Measurements from ENCODE around the gene NKX1-1. TPM values are rescaled to one million over a fixed set of nuclear protein-coding genes. Genes with fewer than 3 reads are reported as not detected.

NKX1-1 gene
- total RNA-seq, 1 experiment from 2014 or later: not detected

DNA sequence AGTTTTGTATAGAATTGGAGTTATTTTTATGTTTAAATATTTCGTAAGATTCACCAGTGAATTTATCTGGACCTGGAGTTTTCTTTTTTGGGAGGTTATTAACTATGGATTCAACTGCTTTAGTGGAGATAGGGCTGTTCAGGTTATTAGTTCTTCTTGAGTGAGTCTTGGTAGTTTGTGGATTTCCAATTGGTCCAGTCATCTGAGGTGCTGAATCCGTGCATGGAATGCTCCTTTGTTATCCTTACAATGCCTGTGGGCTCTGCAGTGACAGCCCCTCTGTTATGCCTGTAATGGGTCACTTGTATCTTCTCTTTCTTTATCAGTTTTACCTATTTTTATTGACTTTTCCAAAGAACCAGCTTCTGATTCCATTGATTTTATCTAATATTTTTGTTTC is 15.4 kb upstream of the NKX1-1 start:
- Mint-ChIP-seq H3K4me3 (no peak overlapping the region), H3K36me3 (no peaks in the 10 kb centered on the region), H3K27ac (no peak overlapping the region), H3K4me1 (no peaks in the 10 kb centered on the region), H3K27me3 (ENCODE audit: low read depth) (no peaks in the 10 kb centered on the region; the same call in 1 of the 2 replicates), H3K9me3 (no peaks in the 10 kb centered on the region)
- ChIA-PET CTCF (no interaction called here), POLR2A (no interaction called here)
- no peak for ATAC-seq
- TF ChIP-seq CREM (CRISPR knock-in tag; IDR thresholded peaks at IDR 0.05) (no peak), NFE2L1 (CRISPR knock-in tag; IDR thresholded peaks at IDR 0.05) (no peak), JAZF1 (CRISPR knock-in tag; IDR thresholded peaks at IDR 0.05) (no peak), FOXK1 (CRISPR knock-in tag; IDR thresholded peaks at IDR 0.05) (no peak), ZNF263 (CRISPR knock-in tag; IDR thresholded peaks at IDR 0.05; ENCODE audit: low read depth) (no peak), ZNF671 (CRISPR knock-in tag; IDR thresholded peaks at IDR 0.05) (no peak)
- TF ChIP-seq, protein P1, sequence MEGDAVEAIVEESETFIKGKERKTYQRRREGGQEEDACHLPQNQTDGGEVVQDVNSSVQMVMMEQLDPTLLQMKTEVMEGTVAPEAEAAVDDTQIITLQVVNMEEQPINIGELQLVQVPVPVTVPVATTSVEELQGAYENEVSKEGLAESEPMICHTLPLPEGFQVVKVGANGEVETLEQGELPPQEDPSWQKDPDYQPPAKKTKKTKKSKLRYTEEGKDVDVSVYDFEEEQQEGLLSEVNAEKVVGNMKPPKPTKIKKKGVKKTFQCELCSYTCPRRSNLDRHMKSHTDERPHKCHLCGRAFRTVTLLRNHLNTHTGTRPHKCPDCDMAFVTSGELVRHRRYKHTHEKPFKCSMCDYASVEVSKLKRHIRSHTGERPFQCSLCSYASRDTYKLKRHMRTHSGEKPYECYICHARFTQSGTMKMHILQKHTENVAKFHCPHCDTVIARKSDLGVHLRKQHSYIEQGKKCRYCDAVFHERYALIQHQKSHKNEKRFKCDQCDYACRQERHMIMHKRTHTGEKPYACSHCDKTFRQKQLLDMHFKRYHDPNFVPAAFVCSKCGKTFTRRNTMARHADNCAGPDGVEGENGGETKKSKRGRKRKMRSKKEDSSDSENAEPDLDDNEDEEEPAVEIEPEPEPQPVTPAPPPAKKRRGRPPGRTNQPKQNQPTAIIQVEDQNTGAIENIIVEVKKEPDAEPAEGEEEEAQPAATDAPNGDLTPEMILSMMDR (IDR thresholded peaks at IDR 0.05): no peak
- TF ChIP-seq, protein P2, sequence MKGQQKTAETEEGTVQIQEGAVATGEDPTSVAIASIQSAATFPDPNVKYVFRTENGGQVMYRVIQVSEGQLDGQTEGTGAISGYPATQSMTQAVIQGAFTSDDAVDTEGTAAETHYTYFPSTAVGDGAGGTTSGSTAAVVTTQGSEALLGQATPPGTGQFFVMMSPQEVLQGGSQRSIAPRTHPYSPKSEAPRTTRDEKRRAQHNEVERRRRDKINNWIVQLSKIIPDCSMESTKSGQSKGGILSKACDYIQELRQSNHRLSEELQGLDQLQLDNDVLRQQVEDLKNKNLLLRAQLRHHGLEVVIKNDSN (CRISPR knock-in tag; IDR thresholded peaks at IDR 0.05): no peak
- TF ChIP-seq, protein P3, sequence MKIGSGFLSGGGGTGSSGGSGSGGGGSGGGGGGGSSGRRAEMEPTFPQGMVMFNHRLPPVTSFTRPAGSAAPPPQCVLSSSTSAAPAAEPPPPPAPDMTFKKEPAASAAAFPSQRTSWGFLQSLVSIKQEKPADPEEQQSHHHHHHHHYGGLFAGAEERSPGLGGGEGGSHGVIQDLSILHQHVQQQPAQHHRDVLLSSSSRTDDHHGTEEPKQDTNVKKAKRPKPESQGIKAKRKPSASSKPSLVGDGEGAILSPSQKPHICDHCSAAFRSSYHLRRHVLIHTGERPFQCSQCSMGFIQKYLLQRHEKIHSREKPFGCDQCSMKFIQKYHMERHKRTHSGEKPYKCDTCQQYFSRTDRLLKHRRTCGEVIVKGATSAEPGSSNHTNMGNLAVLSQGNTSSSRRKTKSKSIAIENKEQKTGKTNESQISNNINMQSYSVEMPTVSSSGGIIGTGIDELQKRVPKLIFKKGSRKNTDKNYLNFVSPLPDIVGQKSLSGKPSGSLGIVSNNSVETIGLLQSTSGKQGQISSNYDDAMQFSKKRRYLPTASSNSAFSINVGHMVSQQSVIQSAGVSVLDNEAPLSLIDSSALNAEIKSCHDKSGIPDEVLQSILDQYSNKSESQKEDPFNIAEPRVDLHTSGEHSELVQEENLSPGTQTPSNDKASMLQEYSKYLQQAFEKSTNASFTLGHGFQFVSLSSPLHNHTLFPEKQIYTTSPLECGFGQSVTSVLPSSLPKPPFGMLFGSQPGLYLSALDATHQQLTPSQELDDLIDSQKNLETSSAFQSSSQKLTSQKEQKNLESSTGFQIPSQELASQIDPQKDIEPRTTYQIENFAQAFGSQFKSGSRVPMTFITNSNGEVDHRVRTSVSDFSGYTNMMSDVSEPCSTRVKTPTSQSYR (CRISPR knock-in tag; IDR thresholded peaks at IDR 0.05): no peak
- TF ChIP-seq, protein P4, sequence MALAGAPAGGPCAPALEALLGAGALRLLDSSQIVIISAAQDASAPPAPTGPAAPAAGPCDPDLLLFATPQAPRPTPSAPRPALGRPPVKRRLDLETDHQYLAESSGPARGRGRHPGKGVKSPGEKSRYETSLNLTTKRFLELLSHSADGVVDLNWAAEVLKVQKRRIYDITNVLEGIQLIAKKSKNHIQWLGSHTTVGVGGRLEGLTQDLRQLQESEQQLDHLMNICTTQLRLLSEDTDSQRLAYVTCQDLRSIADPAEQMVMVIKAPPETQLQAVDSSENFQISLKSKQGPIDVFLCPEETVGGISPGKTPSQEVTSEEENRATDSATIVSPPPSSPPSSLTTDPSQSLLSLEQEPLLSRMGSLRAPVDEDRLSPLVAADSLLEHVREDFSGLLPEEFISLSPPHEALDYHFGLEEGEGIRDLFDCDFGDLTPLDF (CRISPR knock-in tag; IDR thresholded peaks at IDR 0.05): no peak
- no peak for DNase-seq (ENCODE audit: low spot score)

DNA sequence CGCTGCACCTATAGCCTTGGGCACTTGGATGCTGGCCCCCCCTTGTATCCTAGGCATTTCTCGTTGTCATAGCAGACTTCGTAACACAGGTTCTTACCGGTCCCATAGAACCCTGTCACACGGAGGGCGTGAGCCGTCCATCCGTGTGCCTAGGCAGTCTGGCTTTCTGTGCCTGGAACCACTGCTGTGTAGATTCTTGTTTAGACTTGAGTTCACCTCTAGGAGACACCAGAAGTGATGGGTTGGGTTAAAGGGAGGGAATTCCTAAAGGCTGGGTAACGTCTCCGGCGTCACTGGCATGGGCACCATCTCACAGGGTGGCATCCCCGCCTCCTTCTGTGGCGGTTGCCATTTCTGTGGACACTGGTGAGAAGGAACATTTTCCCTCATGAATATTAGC is 13.5 kb upstream of the NKX1-1 start:
- ATAC-seq (no peak), DNase-seq (ENCODE audit: low spot score) (no peak)
- ChIA-PET CTCF (interaction anchor here (0.7 kb wide), 1 partner anchor 328 kb away, joined by 3 read pairs; no protein-coding TSS in a partner anchor), POLR2A (no interaction called here)
- Mint-ChIP-seq H3K9me3 (no peaks in the 10 kb centered on the region), H3K4me3 (no peak overlapping the region), H3K4me1 (no peaks in the 10 kb centered on the region), H3K36me3 (no peaks in the 10 kb centered on the region), H3K27ac (no peak overlapping the region), H3K27me3 (ENCODE audit: low read depth) (no peaks in the 10 kb centered on the region; the same call in 1 of the 2 replicates)
- TF ChIP-seq ZNF121 (CRISPR knock-in tag; IDR thresholded peaks at IDR 0.05): no peak
- TF ChIP-seq, protein P2 (CRISPR knock-in tag; IDR thresholded peaks at IDR 0.05): no peak
- TF ChIP-seq, protein P5, sequence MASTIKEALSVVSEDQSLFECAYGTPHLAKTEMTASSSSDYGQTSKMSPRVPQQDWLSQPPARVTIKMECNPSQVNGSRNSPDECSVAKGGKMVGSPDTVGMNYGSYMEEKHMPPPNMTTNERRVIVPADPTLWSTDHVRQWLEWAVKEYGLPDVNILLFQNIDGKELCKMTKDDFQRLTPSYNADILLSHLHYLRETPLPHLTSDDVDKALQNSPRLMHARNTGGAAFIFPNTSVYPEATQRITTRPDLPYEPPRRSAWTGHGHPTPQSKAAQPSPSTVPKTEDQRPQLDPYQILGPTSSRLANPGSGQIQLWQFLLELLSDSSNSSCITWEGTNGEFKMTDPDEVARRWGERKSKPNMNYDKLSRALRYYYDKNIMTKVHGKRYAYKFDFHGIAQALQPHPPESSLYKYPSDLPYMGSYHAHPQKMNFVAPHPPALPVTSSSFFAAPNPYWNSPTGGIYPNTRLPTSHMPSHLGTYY (CRISPR knock-in tag; IDR thresholded peaks at IDR 0.05): no peak
- no peak for TF ChIP-seq NFE2L1 (CRISPR knock-in tag; IDR thresholded peaks at IDR 0.05)
- no peak for TF ChIP-seq HMGA2 (CRISPR knock-in tag; IDR thresholded peaks at IDR 0.05)
